Measurements from ENCODE around the gene TM9SF1. TPM values are rescaled to one million over a fixed set of nuclear protein-coding genes. Genes with fewer than 3 reads are reported as not detected.
A peak's percentile ranks its signal among the peaks of the same experiment; 100 is the strongest.

The TM9SF1 gene
- total and polyA plus RNA-seq, 10 of the 15 experiments (the other 5 are each of a cell fraction or from before 2014, with no cell fraction given): 7.2 to 39.2 (median 17.6) TPM

- DNase-seq (ENCODE audit: low read depth, low spot score) (no peak), FAIRE-seq (no peak), ATAC-seq (no peak)
- ChIA-PET POLR2A (interaction anchor here (0.8 to 1.3 kb wide), 3 partner anchors 10 to 39 kb away, joined by 3 to 7 read pairs (median 3); partner anchors contain the start of genes PSME2 and RNF31), CTCF (interaction anchor here (0.6 kb wide), 1 partner anchor 20 kb away, joined by 5 read pairs; no protein-coding TSS in a partner anchor), SMC1A (ENCODE audit: uncharacterized antibody, unreplicated experiment) (no interaction called here), RAD21 (ENCODE audit: unreplicated experiment) (no interaction called here)
- Histone ChIP-seq H3K4me3 (no peak overlapping the region), H3K4me1 (ENCODE audit: control insufficient read depth, insufficient read depth, low read length) (peaks cover 11% of the 10 kb centered on the region), H3K9me3 (replicated peaks; ENCODE audit: control insufficient read depth, insufficient read depth, low read length) (no peaks in the 10 kb centered on the region), H3K36me3 (ENCODE audit: control insufficient read depth in 2 of 2, insufficient read depth in 2 of 2, low read length in 1 of 2) (peaks cover 25 to 29% of the 10 kb centered on the region in 2 experiments), H3K4me2 (ENCODE audit: control insufficient read depth, insufficient read depth) (no peak overlapping the region), H4K20me1 (ENCODE audit: control insufficient read depth, insufficient read depth) (no peaks in the 10 kb centered on the region), H2AFZ (ENCODE audit: control insufficient read depth, low read depth, low read length) (no peak overlapping the region), H3K27me3 (replicated peaks in 1 of 2; ENCODE audit: control insufficient read depth in 2 of 2, insufficient read depth in 2 of 2, low read length in 1 of 2) (no peaks in the 10 kb centered on the region), H3K27ac (ENCODE audit: control insufficient read depth, insufficient read depth) (no peak overlapping the region), H3K9ac (ENCODE audit: control insufficient read depth, insufficient read depth, low read length) (no peak overlapping the region), H3K79me2 (ENCODE audit: control insufficient read depth, insufficient read depth, low read length) (peaks cover 14% of the 10 kb centered on the region)
- in situ Hi-C loops (cut with MboI) (no loop called here), intact Hi-C loops (cut with micrococcal nuclease; ENCODE audit: unreplicated experiment) (no loop called here)
- BruUV-seq (replicated peaks): no TSS peak
- TF ChIP-seq POLR2A (IDR thresholded peaks at IDR 0.05; ENCODE audit: low read depth, low read length) (peak; percentile 25; the same call in 1 of the 2 replicates), MYB (IDR thresholded peaks at IDR 0.05; ENCODE audit: borderline replicate concordance, low read depth, low read length) (no peak)
- WGBS (ENCODE audit: insufficient coverage, insufficient replicate concordance, low lambda C conversion rate, missing lambda C conversion rate): 94% methylated on average over 12 of the region's 12 CpGs
Measured at GRCh38 chr14:24157331-24157730, 37.9 kb downstream of the TM9SF1 start.

GRCh38 chr14:24156840-24157239 is 38.4 kb downstream of the TM9SF1 start:
- 100% methylated on average over 1 of the region's 1 CpG for WGBS (ENCODE audit: insufficient coverage, insufficient replicate concordance, low lambda C conversion rate, missing lambda C conversion rate)
- no peak overlapping the region for H3K27ac ChIP-seq (ENCODE audit: control insufficient read depth, insufficient read depth)
- DNase-seq (ENCODE audit: low read depth, low spot score) (no peak), ATAC-seq (no peak), FAIRE-seq (no peak)
- no peaks in the 10 kb centered on the region for H3K9me3 ChIP-seq (replicated peaks; ENCODE audit: control insufficient read depth, insufficient read depth, low read length)
- H4K20me1 ChIP-seq (ENCODE audit: control insufficient read depth, insufficient read depth): no peaks in the 10 kb centered on the region
- peaks cover 11% of the 10 kb centered on the region for H3K4me1 ChIP-seq (ENCODE audit: control insufficient read depth, insufficient read depth, low read length)
- H3K4me2 ChIP-seq (ENCODE audit: control insufficient read depth, insufficient read depth): no peak overlapping the region
- TF ChIP-seq SMARCA5 (IDR thresholded peaks at IDR 0.05): no peak
- TF ChIP-seq RELA (IDR thresholded peaks at IDR 0.05; ENCODE audit: borderline replicate concordance, partially characterized antibody): no peak
- TF ChIP-seq ZNF217 (IDR thresholded peaks at IDR 0.05): no peak
- no peak for TF ChIP-seq KLF5 (IDR thresholded peaks at IDR 0.05; ENCODE audit: partially characterized antibody)
- no peak for TF ChIP-seq WRNIP1 (IDR thresholded peaks at IDR 0.05; ENCODE audit: borderline replicate concordance, low read depth, low read length)
- no peak for TF ChIP-seq CBFB (IDR thresholded peaks at IDR 0.05; ENCODE audit: low read depth)
- TF ChIP-seq GATAD2B (conservative IDR thresholded peaks at IDR 0.05; ENCODE audit: low read depth): no peak
- no peak for TF ChIP-seq RUNX3 (IDR thresholded peaks at IDR 0.05; ENCODE audit: low read length)
- no peak for TF ChIP-seq ETV6 (conservative IDR thresholded peaks at IDR 0.05 in 1 of 2, IDR thresholded peaks at IDR 0.05 in 1 of 2; ENCODE audit: borderline replicate concordance in 1 of 2, low read depth in 1 of 2)
- no peak for TF ChIP-seq RAD21 (IDR thresholded peaks at IDR 0.05; ENCODE audit: insufficient read depth, low read depth, low read length)
- TF ChIP-seq CEBPZ (IDR thresholded peaks at IDR 0.05; ENCODE audit: low read depth, low read length): no peak
- SMC1A ChIA-PET (ENCODE audit: uncharacterized antibody, unreplicated experiment): interaction anchor here (0.7 kb wide), 1 partner anchor 50 kb away, joined by 3 read pairs; no protein-coding TSS in a partner anchor
- RAD21 ChIA-PET (ENCODE audit: unreplicated experiment): interaction anchor here (1.8 kb wide), 1 partner anchor 21 kb away, joined by 4 read pairs; the partner anchor contains the start of gene PSME1
- peaks cover 25 to 29% of the 10 kb centered on the region in 2 experiments for H3K36me3 ChIP-seq (ENCODE audit: control insufficient read depth in 2 of 2, insufficient read depth in 2 of 2, low read length in 1 of 2)
- no TSS peak for BruUV-seq (replicated peaks)
- H2AFZ ChIP-seq (ENCODE audit: control insufficient read depth, low read depth, low read length): no peak overlapping the region
- no peak overlapping the region for H3K4me3 ChIP-seq
- CTCF ChIA-PET: interaction anchor here (0.6 kb wide), 1 partner anchor 20 kb away, joined by 5 read pairs; no protein-coding TSS in a partner anchor
- H3K27me3 ChIP-seq (replicated peaks in 1 of 2; ENCODE audit: control insufficient read depth in 2 of 2, insufficient read depth in 2 of 2, low read length in 1 of 2): no peaks in the 10 kb centered on the region
- H3K9ac ChIP-seq (ENCODE audit: control insufficient read depth, insufficient read depth, low read length): no peak overlapping the region
- peaks cover 9% of the 10 kb centered on the region for H3K79me2 ChIP-seq (ENCODE audit: control insufficient read depth, insufficient read depth, low read length)
- POLR2A ChIA-PET: interaction anchor here (0.8 to 1.3 kb wide), 3 partner anchors 9 to 38 kb away, joined by 3 to 7 read pairs (median 3); partner anchors contain the start of genes PSME2 and RNF31
- intact Hi-C loops (cut with micrococcal nuclease; ENCODE audit: unreplicated experiment): no loop called here
- in situ Hi-C loops (cut with MboI): no loop called here

Measured in GM12878 (cell line).